Brain microvascular endothelial cell (primary cell): ENCODE results near the gene METTL16.

ENCODE experiments used
- DNase-seq: peaks from one replicate; pipeline ENCODE4 v3.0.0-alpha.2; 2020
- H3K27ac ChIP-seq: fragments of 250-450 bp; sonication (Bioruptor Pico); 2 replicates; pipeline ENCODE4 v1.5.1; 2020; ENCODE audit warnings: mild to moderate bottlenecking, moderate library complexity
- H3K27me3 ChIP-seq: fragments of 250-450 bp; sonication (Bioruptor Pico); replicated peaks from 2 replicates; pipeline ENCODE4 v1.5.1; 2020; ENCODE audit warnings: mild to moderate bottlenecking
- H3K36me3 ChIP-seq: fragments of 250-450 bp; sonication (Bioruptor Pico); replicated peaks from 2 replicates; pipeline ENCODE4 v1.5.1; 2020; ENCODE audit warnings: mild to moderate bottlenecking
- H3K4me3 ChIP-seq: 2 replicates; pipeline ENCODE4 v1.5.1; 2011; ENCODE audit warnings: low read depth, mild to moderate bottlenecking, control low read depth, low read length, moderate library complexity
- in situ Hi-C: cut with HindIII; loops from 2 replicates; pipeline ENCODE4 v1.10.0; 2017; ENCODE audit warnings: low sequenced_read_pairs, low pct_ligation_motif_present
- TF ChIP-seq, protein P1 (sequence below): IDR thresholded peaks from 2 replicates; pipeline ENCODE4 v1.5.1; 2011; ENCODE audit warnings: low read depth, mild to moderate bottlenecking, moderate library complexity, low read length, control low read depth, inconsistent platforms; ENCODE audit errors: missing control alignments

METTL16 gene

DNA sequence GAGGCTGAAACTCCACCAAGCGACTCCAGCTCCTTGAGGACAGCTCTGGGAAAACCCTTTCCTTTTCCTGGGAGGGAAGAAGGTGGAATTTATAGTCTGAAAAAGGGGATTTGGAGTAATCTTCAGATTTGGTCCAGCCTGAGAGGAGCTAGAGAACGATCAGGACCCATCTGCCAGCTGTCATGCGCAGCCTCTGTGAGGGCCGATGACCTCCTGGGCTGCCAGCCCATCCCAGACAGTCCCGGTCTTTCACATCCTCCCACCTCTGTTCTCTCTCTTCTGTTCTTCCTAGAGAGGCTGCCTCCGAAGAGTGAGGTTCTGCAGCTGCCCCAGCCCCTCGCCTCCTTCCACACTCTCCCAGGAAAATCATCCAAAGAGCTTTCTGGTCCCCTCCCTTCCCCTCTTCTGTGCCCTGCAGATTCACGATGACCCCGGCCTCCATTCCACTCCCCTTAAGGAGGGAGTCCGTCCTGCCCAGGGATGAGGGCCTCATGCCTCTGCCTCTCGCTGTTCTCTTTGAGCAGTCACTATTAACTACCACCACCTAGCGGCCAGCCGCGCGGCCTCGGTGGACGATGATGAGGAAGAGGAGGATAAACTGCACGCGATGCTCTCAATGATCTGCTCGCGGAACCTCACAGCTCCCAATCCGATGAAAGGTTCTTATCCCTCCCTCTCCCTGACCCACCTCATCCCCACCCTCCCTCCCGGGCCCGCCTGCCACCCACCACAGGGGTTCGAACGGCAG is 144.8 kb downstream of the METTL16 start:
- TF ChIP-seq, protein P1, sequence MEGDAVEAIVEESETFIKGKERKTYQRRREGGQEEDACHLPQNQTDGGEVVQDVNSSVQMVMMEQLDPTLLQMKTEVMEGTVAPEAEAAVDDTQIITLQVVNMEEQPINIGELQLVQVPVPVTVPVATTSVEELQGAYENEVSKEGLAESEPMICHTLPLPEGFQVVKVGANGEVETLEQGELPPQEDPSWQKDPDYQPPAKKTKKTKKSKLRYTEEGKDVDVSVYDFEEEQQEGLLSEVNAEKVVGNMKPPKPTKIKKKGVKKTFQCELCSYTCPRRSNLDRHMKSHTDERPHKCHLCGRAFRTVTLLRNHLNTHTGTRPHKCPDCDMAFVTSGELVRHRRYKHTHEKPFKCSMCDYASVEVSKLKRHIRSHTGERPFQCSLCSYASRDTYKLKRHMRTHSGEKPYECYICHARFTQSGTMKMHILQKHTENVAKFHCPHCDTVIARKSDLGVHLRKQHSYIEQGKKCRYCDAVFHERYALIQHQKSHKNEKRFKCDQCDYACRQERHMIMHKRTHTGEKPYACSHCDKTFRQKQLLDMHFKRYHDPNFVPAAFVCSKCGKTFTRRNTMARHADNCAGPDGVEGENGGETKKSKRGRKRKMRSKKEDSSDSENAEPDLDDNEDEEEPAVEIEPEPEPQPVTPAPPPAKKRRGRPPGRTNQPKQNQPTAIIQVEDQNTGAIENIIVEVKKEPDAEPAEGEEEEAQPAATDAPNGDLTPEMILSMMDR, result peak; percentile 63
- H3K36me3 ChIP-seq, result peaks cover 2% of the 10 kb centered on the region
- H3K4me3 ChIP-seq, result no peak overlapping the region
- in situ Hi-C loops, result no loop called here
- H3K27me3 ChIP-seq, result no peaks in the 10 kb centered on the region
- H3K27ac ChIP-seq, result no peak overlapping the region
- DNase-seq, result no peak
